ENCODE results near the gene SMTN. TPM values are rescaled to one million over a fixed set of nuclear protein-coding genes. Genes with fewer than 3 reads are reported as not detected.
A peak's percentile ranks its signal among the peaks of the same experiment; 100 is the strongest.

SMTN gene
- total RNA-seq, 1 donor from 2014 or later: 40.8 TPM

- no peaks in the 10 kb centered on the region for H3K9me3 Mint-ChIP-seq (ENCODE audit: low read depth)
- peaks cover 42% of the 10 kb centered on the region for H3K4me1 Mint-ChIP-seq (ENCODE audit: low read depth)
- no peak for TF ChIP-seq CTCF (IDR thresholded peaks at IDR 0.05; ENCODE audit: unreplicated experiment)
- H3K27ac Mint-ChIP-seq: peak overlapping the region; percentile 100
- no peak for DNase-seq (ENCODE audit: low spot score, unreplicated experiment)
- no peaks in the 10 kb centered on the region for H3K27me3 Mint-ChIP-seq
- no peaks in the 10 kb centered on the region for H3K36me3 Mint-ChIP-seq (ENCODE audit: insufficient read depth)
- peak overlapping the region; percentile 87 for H3K4me3 Mint-ChIP-seq (ENCODE audit: low read depth)
These were observed 966 bp downstream of the SMTN start for GRCh38 chr22:31081963-31082605.

GRCh38 chr22:31082606-31083376, 1.7 kb downstream of the SMTN start:
- no peak for DNase-seq (ENCODE audit: low spot score, unreplicated experiment)
- TF ChIP-seq CTCF (IDR thresholded peaks at IDR 0.05; ENCODE audit: unreplicated experiment): peak; percentile 48
- peak overlapping the region; percentile 87 for H3K4me3 Mint-ChIP-seq (ENCODE audit: low read depth)

GRCh38 chr22:31083377-31083768, 2.3 kb downstream of the SMTN start:
- H3K27ac Mint-ChIP-seq: peak overlapping the region; percentile 41
- no peaks in the 10 kb centered on the region for H3K9me3 Mint-ChIP-seq (ENCODE audit: low read depth)
- H3K4me1 Mint-ChIP-seq (ENCODE audit: low read depth): peaks cover 41% of the 10 kb centered on the region
- no peaks in the 10 kb centered on the region for H3K36me3 Mint-ChIP-seq (ENCODE audit: insufficient read depth)
- peak overlapping the region; percentile 87 for H3K4me3 Mint-ChIP-seq (ENCODE audit: low read depth)
- H3K27me3 Mint-ChIP-seq: no peaks in the 10 kb centered on the region
- no peak for TF ChIP-seq CTCF (IDR thresholded peaks at IDR 0.05; ENCODE audit: unreplicated experiment)
- DNase-seq (ENCODE audit: low spot score, unreplicated experiment): no peak

More at GRCh38 chr22:31082606-31083376, 1.7 kb downstream of the SMTN start:
- H3K9me3 Mint-ChIP-seq (ENCODE audit: low read depth): no peaks in the 10 kb centered on the region
- H3K27ac Mint-ChIP-seq: no peak overlapping the region
- H3K27me3 Mint-ChIP-seq: no peaks in the 10 kb centered on the region
- no peaks in the 10 kb centered on the region for H3K36me3 Mint-ChIP-seq (ENCODE audit: insufficient read depth)
- peaks cover 42% of the 10 kb centered on the region for H3K4me1 Mint-ChIP-seq (ENCODE audit: low read depth)

- no peaks in the 10 kb centered on the region for H3K27me3 Mint-ChIP-seq
- H3K36me3 Mint-ChIP-seq (ENCODE audit: insufficient read depth): no peaks in the 10 kb centered on the region
- H3K4me3 Mint-ChIP-seq (ENCODE audit: low read depth): peak overlapping the region; percentile 83
- no peak for DNase-seq (ENCODE audit: low spot score, unreplicated experiment)
- H3K4me1 Mint-ChIP-seq (ENCODE audit: low read depth): peaks cover 35% of the 10 kb centered on the region
- TF ChIP-seq CTCF (IDR thresholded peaks at IDR 0.05; ENCODE audit: unreplicated experiment): no peak
- H3K27ac Mint-ChIP-seq: peak overlapping the region; percentile 93
- no peaks in the 10 kb centered on the region for H3K9me3 Mint-ChIP-seq (ENCODE audit: low read depth)
These were observed 3.0 kb downstream of the SMTN start for GRCh38 chr22:31083923-31084810.
